Measurements from ENCODE around the gene CBX8.

GRCh38 chr17:79840269-79840988, 43.6 kb upstream of the CBX8 start:
- TF ChIP-seq EZH2 (IDR thresholded peaks at IDR 0.05; ENCODE audit: borderline replicate concordance, low read depth, low read length, severe bottlenecking) (peak; percentile 18), MYC (IDR thresholded peaks at IDR 0.05; ENCODE audit: low read depth, low read length) (no peak), POLR2A (IDR thresholded peaks at IDR 0.05; ENCODE audit: low read depth, low read length) (no peak), JUN (IDR thresholded peaks at IDR 0.05; ENCODE audit: borderline replicate concordance, insufficient read depth, insufficient read length, low read depth) (no peak), FOS (IDR thresholded peaks at IDR 0.05; ENCODE audit: borderline replicate concordance, insufficient read depth, low read length) (no peak), POLR2AphosphoS5 (IDR thresholded peaks at IDR 0.05; ENCODE audit: insufficient read depth, low read depth, low read length) (no peak)
- TF ChIP-seq, protein P1, sequence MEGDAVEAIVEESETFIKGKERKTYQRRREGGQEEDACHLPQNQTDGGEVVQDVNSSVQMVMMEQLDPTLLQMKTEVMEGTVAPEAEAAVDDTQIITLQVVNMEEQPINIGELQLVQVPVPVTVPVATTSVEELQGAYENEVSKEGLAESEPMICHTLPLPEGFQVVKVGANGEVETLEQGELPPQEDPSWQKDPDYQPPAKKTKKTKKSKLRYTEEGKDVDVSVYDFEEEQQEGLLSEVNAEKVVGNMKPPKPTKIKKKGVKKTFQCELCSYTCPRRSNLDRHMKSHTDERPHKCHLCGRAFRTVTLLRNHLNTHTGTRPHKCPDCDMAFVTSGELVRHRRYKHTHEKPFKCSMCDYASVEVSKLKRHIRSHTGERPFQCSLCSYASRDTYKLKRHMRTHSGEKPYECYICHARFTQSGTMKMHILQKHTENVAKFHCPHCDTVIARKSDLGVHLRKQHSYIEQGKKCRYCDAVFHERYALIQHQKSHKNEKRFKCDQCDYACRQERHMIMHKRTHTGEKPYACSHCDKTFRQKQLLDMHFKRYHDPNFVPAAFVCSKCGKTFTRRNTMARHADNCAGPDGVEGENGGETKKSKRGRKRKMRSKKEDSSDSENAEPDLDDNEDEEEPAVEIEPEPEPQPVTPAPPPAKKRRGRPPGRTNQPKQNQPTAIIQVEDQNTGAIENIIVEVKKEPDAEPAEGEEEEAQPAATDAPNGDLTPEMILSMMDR (IDR thresholded peaks at IDR 0.05; ENCODE audit: extremely low read depth in 1 of 2, insufficient read depth in 1 of 2, low read depth in 1 of 2, low read length in 2 of 2) = peak in 1 of 2 donors; percentile 37
- TF ChIP-seq, protein P2, sequence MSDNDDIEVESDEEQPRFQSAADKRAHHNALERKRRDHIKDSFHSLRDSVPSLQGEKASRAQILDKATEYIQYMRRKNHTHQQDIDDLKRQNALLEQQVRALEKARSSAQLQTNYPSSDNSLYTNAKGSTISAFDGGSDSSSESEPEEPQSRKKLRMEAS (IDR thresholded peaks at IDR 0.05; ENCODE audit: insufficient read depth, insufficient read length) = peak; percentile 42
